Measurements from ENCODE around the gene OR52E5. TPM values are rescaled to one million over a fixed set of nuclear protein-coding genes. Genes with fewer than 3 reads are reported as not detected.

Gene OR52E5
- total and polyA plus RNA-seq, 2 of the 13 experiments (the other 11 are each of a cell fraction or from before 2014, with no cell fraction given), result not detected

GRCh38 chr11:5937868-5938602 lies 45.0 kb downstream of the OR52E5 start:
- FAIRE-seq, result no peak

More at GRCh38 chr11:5937868-5938602, 45.0 kb downstream of the OR52E5 start:
- in situ Hi-C loops (cut with HindIII; ENCODE audit: extremely low pct_ligation_motif_present, low pct_unique_long_range_greater_than_20kb) (no loop called here), intact Hi-C loops (cut with micrococcal nuclease; ENCODE audit: unreplicated experiment) (no loop called here)
- Histone ChIP-seq H4K20me1 (ENCODE audit: insufficient read depth, low read length) (no peaks in the 10 kb centered on the region), H3K9ac (ENCODE audit: insufficient read depth, low read depth, low read length) (no peak overlapping the region), H3K4me3 (replicated peaks in 1 of 3; ENCODE audit: insufficient read depth in 1 of 3, low read depth in 2 of 3, low read length in 3 of 3) (no peak overlapping the region), H3K4me1 (ENCODE audit: insufficient read depth, low read length) (no peaks in the 10 kb centered on the region), H3K4me2 (ENCODE audit: low read depth, low read length) (no peak overlapping the region), H3K27ac (ENCODE audit: extremely low read length, insufficient read depth, low read length) (no peak overlapping the region), H3K27me3 (ENCODE audit: control insufficient read depth in 1 of 2, insufficient read depth in 2 of 2, low read length in 2 of 2) (peaks cover 0 to 10% of the 10 kb centered on the region in 2 experiments; a peak in 2 of 5 replicates), H2AFZ (ENCODE audit: low read length) (no peak overlapping the region), H3K36me3 (replicated peaks in 1 of 2; ENCODE audit: control insufficient read depth in 1 of 2, insufficient read depth in 2 of 2, low read length in 2 of 2) (no peaks in the 10 kb centered on the region), H3K79me2 (ENCODE audit: insufficient read depth, low read length) (no peaks in the 10 kb centered on the region), H3K9me3 (ENCODE audit: low read length) (no peaks in the 10 kb centered on the region)
- DNase-seq (ENCODE audit: low spot score) (no peak), ATAC-seq (no peak)
- no TSS peak for BruUV-seq (replicated peaks)
- WGBS (ENCODE audit: low lambda C conversion rate), result 64% methylated on average over 39 of the region's 39 CpGs
- TF ChIP-seq NR2F2 (IDR thresholded peaks at IDR 0.05; ENCODE audit: borderline replicate concordance, low read depth) (no peak), HINFP (CRISPR knock-in tag; IDR thresholded peaks at IDR 0.05; ENCODE audit: low read depth) (no peak), ZNF713 (CRISPR knock-in tag; IDR thresholded peaks at IDR 0.05) (no peak), PHB2 (IDR thresholded peaks at IDR 0.05; ENCODE audit: partially characterized antibody) (no peak), ZKSCAN8 (CRISPR knock-in tag; IDR thresholded peaks at IDR 0.05; ENCODE audit: borderline replicate concordance) (no peak), MAFF (IDR thresholded peaks at IDR 0.05; ENCODE audit: low read depth, low read length) (peak; percentile 85), ZNF224 (CRISPR knock-in tag; IDR thresholded peaks at IDR 0.05) (no peak), SNAPC4 (CRISPR knock-in tag; IDR thresholded peaks at IDR 0.05) (no peak), ZNF124 (CRISPR knock-in tag; IDR thresholded peaks at IDR 0.05) (no peak), ZNF10 (CRISPR knock-in tag; IDR thresholded peaks at IDR 0.05; ENCODE audit: borderline replicate concordance, low read depth) (no peak), CBX1 (IDR thresholded peaks at IDR 0.05; ENCODE audit: low read depth) (no peak), MAFK (conservative IDR thresholded peaks at IDR 0.05 in 1 of 2, IDR thresholded peaks at IDR 0.05 in 1 of 2; ENCODE audit: low read length in 2 of 2) (peak; percentile 79 to 89), ZNF143 (CRISPR knock-in tag; IDR thresholded peaks at IDR 0.05) (no peak), ZNF850 (CRISPR knock-in tag; conservative IDR thresholded peaks at IDR 0.05) (no peak), CCDC6 (CRISPR knock-in tag; IDR thresholded peaks at IDR 0.05) (no peak), PHF21A (CRISPR knock-in tag; IDR thresholded peaks at IDR 0.05) (no peak)
- CTCF ChIA-PET (ENCODE audit: low intra/inter-chr PET ratio, low total read pairs), result no interaction called here
- POLR2A ChIA-PET, result no interaction called here

All from HepG2 (cell line).